Thoracic aorta endothelial cell (primary cell): ENCODE data around the gene VPS8. TPM values are rescaled to one million over a fixed set of nuclear protein-coding genes. Genes with fewer than 3 reads are reported as not detected.

Source experiments
- total RNA-seq: library from RNA; depleted of rRNA; stranded (reverse); fragments of >200 nt; gene quantifications from 2 replicates; pipeline ENCODE4 v1.2.3, GENCODE V29; 2012

VPS8 gene
- 82.3 and 99.6 TPM in 2 replicates for total RNA-seq

DNA sequence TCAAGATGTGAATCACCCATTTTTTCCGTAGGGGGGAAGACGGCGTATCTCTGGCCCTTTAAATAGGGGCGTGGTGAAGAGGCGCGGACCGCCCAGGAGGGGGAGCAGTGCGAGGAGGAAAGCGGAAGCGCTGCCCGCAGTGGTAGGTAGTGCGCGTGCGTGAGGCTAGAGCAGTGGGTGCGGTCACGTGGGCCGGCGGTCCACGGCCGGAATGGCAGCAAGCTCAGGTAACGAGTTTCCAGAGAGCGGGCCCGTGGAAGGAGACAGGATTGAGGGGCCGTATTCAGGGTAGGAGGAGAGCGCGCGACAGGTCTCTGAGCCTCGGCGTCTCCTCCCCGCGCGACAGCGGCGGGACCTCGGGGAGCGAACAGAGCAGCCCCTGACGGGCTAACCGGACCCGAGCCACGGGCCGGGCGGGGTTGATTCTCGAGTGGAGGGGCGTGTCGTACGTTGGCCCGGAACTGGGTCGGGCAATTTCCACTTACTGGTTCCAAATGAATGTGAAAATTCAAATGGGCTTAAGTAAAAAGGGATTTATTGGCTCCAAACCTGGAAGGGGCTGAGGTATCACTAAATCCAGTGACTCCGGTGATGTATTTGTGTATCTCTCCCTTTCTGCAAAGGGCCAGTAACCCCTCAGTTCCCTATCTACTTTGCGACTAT, at the start of gene VPS8:
Gene VPS8, plus strand, starts transcription at position 168 of the 663 bp plus-strand sequence. CDS start 12,467 bp downstream, outside the sequence.

Other genes starting within 250 kb of the VPS8 start
- 7.4 and 9.3 TPM in 2 replicates for gene MAGEF1, start 100.1 kb upstream of the VPS8 start, total RNA-seq